GM18520 (cell line): Measurements from ENCODE around the gene DLGAP1.

ENCODE experiments used
- ATAC-seq: cut with Tn5 transposase; IDR thresholded peaks from one replicate; pipeline ENCODE4 v1.9.1; 2021; ENCODE audit not compliant: unreplicated experiment

Gene DLGAP1

GRCh38 chr18:3836483-3837335, 618.4 kb downstream of the DLGAP1 start:
- no peak for ATAC-seq

GRCh38 chr18:3832025-3832638, 623.0 kb downstream of the DLGAP1 start:
- no peak for ATAC-seq

GRCh38 chr18:3830604-3831003, 624.5 kb downstream of the DLGAP1 start:
- ATAC-seq, result no peak

GRCh38 chr18:3827236-3827845, 627.8 kb downstream of the DLGAP1 start:
- ATAC-seq, result no peak

- ATAC-seq, result no peak
Measured at GRCh38 chr18:3826021-3826420, 629.1 kb downstream of the DLGAP1 start.

GRCh38 chr18:3824101-3824500, 631.0 kb downstream of the DLGAP1 start:
- no peak for ATAC-seq

- no peak for ATAC-seq
Measured at GRCh38 chr18:3823073-3823472, 632.0 kb downstream of the DLGAP1 start.

- no peak for ATAC-seq
Measured at GRCh38 chr18:3821524-3821923, 633.6 kb downstream of the DLGAP1 start.

- no peak for ATAC-seq
Measured at GRCh38 chr18:3819961-3820360, 635.1 kb downstream of the DLGAP1 start.

GRCh38 chr18:3816610-3817363, 638.3 kb downstream of the DLGAP1 start:
- no peak for ATAC-seq

- no peak for ATAC-seq
Measured at GRCh38 chr18:3815991-3816390, 639.1 kb downstream of the DLGAP1 start.

- ATAC-seq, result no peak
Measured at GRCh38 chr18:3814816-3815215, 640.3 kb downstream of the DLGAP1 start.

GRCh38 chr18:3810296-3810695, 644.8 kb downstream of the DLGAP1 start:
- no peak for ATAC-seq

- ATAC-seq, result no peak
Measured at GRCh38 chr18:3808985-3809780, 645.9 kb downstream of the DLGAP1 start.

GRCh38 chr18:3806656-3807055, 648.5 kb downstream of the DLGAP1 start:
- ATAC-seq, result no peak

GRCh38 chr18:3804336-3804735, 650.8 kb downstream of the DLGAP1 start:
- no peak for ATAC-seq

GRCh38 chr18:3803350-3803749, 651.8 kb downstream of the DLGAP1 start:
- no peak for ATAC-seq

- no peak for ATAC-seq
Measured at GRCh38 chr18:3799515-3799914, 655.6 kb downstream of the DLGAP1 start.

GRCh38 chr18:3798032-3798431, 657.1 kb downstream of the DLGAP1 start:
- ATAC-seq, result no peak

- ATAC-seq, result no peak
Measured at GRCh38 chr18:3796434-3796833, 658.7 kb downstream of the DLGAP1 start.
